Stimulated activated CD4-positive, alpha-beta T cell treated with anti-CD3 and anti-CD28 coated beads, Interleukin-12 subunit alpha, Interleukin-12 subunit beta, amount 100 ng/mL, for 4 hours (primary cell): ENCODE measurements around the gene LRRC3C.

Experiments
- DNase-seq: peaks from one replicate; pipeline ENCODE4 v3.0.0-alpha.2; 2020

The LRRC3C gene

GRCh38 chr17:39951924-39952679, 24.6 kb downstream of the LRRC3C start:
- DNase-seq, result no peak

DNA sequence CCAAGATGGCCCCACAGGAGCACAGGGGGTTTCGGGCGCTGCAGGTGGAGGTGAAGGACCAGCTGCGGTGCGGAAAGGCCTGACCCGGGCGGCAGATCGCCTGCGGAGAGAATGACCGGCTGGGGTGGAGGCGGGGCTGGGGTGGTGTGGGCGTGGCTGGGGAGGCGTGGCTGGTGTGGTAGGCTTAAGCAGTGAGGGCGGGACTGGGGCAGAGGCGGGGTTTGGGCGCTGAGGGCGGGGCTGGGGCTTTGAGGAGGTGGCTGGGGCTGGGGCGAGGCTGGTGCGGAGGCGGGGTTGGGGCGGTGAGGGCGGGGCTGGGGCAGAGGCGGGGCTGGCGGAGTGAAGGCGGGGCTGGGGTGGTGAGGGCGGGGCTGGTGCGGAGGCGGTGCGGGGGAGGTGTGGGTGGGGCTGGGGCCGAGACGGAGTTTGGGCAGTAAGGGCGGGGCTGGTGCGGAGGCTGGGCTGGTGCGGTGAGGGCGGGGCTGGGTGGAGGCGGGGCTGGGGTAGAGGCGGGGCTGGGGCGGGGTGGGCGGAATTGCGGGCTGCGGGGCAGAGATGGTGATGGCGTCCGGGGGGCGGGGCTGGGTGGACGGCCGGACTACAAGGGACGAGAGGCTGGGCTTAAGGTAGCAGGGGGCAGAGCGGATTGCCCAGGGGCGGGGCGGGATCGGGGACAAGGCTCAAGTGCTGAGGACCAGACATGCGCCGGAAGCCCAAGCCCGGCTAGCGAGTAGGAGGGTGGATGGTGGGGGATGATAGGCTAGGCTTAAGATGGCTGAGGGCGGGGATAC, 25.3 kb downstream of the LRRC3C start:
- peak; percentile 86 for DNase-seq

DNA sequence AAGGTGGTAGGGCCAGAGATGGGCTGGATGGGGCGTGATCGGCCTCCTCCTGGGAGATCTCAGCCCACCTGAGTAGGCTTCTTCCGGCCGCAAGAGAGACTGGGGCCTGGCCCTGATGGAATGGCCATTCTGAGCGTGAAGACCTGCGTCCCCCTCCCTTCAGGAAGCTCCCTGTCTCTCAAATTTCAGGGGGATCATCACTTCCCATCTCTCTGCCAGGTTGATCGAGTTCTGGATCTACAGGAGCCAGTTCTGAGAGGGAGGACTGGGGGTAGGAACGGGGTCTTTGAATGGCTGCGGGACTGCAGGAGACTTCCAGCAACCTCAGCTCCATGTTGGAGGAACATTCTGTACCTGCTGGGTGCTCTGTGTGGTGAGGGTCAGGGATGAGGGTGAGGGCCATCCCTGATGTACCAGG, 25.9 kb downstream of the LRRC3C start:
- no peak for DNase-seq

- DNase-seq, result no peak
Observed at GRCh38 chr17:39954876-39955275, 27.3 kb downstream of the LRRC3C start.

DNA sequence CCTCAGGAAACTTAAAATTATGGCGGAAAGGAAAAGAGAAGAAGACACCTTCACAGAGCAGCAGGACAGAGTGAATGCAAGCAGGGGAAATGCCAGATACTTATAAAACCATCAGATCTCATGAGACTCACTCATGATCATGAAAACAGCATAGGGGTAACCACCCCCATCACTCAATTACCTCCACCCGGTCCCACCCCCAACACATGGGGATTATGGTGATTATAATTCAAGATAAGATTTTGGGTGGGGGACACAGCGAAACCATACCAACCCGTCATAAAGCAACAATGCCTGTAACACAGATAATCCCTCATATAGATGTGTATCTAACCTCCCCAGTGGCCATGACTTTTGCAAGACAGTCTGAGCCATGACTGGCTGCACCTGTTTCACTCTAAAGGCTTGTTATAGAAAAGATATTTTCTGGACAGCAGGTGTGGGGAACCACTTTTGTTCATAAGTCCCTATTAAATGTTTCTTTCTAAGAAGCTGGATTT, 28.2 kb downstream of the LRRC3C start:
- no peak for DNase-seq

DNA sequence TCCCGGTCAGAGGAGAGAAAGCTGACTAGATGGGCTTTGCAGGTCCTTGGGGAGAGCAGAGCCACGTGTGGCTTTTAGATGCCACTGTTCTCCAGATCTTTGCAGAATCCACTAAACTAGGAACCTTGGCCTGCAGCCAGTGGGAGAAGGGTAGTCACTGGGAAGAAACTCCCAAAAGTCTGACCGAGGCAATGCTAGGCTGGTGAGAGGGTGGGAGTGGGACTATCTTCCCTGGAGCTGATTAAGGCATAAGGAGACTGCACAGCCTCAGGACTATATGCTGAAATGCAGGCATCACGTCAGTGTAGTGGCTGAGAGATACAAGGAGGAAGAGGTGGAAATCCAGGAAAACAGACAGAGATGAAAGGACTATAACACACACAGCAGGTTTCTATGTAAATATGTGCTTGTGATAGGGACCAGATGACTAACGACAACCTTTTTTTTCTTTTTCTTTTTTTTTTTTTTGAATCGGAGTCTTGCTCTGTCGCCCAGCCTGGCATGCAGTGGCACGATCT, 33.1 kb downstream of the LRRC3C start:
- no peak for DNase-seq

DNA sequence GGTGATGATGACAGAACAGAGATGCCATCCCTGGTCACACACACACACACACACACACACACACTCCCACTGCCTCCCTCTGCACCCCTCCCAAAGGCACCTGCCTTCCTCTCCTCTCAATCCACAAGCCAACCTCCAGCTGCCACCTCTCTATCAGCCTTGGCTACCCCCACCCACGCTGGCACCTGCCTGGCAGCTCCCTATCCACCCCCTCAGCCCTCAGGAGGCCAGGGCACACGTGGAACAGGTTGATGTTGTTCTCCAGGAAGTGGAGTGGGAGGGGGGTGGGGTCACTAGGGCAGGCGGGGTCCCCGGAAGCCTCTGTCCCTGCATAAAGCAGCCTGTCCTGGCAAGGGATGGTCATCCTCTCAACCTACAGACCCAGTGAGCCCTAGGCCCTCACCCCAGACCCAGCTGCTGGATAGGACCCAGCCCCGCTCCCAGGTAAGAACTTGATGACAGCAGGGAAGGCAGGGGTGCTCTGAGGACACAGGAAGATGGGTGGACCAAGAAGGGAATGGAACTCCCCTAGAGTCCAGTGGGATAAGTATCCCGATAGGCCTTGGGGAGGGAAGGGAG, 35.2 kb downstream of the LRRC3C start, which contains the start of gene GSDMA:
Gene GSDMA, plus strand, starts transcription at position 363 of the 579 bp plus-strand sequence. CDS start 2,684 bp downstream, outside the sequence.
- peak; percentile 15 for DNase-seq

GRCh38 chr17:39963829-39964228, 36.3 kb downstream of the LRRC3C start:
- DNase-seq, result no peak

GRCh38 chr17:39965017-39965699, 37.6 kb downstream of the LRRC3C start:
- no peak for DNase-seq

DNA sequence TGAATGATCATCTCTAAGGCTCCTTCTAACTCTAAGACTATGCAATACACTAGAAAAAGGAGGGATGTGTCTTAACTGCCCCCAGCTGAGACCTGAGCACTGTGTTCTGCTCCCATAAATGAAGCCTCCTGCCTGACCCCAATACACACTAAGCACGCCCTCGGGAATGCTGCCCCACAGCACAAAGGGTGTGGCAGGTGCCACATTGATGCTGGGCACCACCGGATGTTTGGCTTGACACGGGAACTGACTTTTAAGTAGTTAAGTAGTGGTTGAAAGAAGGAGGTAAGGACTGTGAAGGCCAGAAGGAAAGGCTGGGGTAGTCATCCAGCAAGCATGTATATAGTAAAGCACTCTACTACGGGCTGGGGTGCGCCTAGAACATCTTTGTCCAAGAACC, 39.2 kb downstream of the LRRC3C start:
- no peak for DNase-seq

DNA sequence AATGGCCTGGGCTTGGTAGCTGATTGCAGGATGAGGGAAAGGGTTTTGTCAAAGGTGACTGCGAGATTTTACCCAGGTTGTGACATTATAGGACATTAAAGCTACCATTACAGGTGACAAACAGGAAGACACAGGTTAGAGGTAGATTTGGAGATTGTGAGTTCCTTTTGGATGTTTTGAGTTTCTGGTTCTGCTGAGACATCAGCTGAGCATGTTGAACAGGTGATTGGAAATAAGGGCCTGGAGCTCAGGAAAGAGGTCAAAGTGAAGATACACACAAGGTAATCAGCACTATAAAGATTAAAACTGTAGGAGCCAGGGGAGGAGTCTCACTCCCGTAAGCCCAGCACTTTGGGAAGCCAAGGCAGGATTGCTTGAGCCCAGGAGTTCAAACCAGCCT, 41.2 kb downstream of the LRRC3C start:
- no peak for DNase-seq

GRCh38 chr17:39969375-39969774, 41.8 kb downstream of the LRRC3C start:
- no peak for DNase-seq

DNA sequence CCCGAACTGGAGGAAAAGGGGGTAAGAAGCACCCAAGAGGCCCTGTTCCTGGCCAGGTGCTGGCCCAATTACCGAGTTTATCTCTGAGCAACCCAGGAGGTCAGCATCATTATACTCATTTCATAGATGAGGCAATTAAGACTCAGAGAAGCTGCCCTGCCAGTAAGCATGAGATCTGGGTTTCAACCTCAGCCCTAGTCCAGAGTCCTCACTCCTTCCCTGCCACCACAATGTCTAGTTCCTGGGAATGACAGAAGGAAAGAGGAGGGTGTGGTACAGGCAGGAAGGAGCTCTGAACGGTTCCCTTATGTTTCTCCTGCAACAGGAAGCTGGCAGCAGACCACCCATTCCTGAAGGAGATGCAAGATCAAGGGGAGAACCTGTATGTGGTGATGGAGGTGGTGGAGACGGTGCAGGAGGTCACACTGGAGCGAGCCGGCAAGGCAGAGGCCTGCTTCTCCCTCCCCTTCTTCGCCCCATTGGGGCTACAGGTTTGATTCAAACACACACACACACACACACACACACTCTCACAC, 42.7 kb downstream of the LRRC3C start:
- DNase-seq, result no peak

GRCh38 chr17:39971076-39971603, 43.6 kb downstream of the LRRC3C start:
- DNase-seq, result no peak

DNA sequence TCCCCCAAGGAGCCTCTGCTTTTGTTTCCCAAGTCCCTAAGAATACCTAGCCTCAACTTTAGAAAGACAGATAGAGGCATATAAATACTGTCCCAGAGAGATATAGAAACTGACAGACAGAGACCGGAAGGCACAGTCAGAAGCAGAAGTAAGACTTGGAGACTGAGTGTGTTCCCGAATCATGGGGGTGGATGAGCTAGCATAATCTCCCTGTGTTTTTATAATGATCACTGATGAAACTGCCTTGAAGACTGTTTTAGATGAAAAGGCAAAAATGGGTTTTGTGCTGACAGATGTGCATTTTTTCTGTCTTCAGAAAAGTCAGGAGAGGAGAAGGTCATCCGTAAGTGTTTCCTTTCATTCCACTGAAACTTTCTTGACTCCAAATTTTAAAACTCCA, 44.7 kb downstream of the LRRC3C start:
- DNase-seq, result no peak

GRCh38 chr17:39973496-39973895, 46.0 kb downstream of the LRRC3C start:
- DNase-seq, result no peak

DNA sequence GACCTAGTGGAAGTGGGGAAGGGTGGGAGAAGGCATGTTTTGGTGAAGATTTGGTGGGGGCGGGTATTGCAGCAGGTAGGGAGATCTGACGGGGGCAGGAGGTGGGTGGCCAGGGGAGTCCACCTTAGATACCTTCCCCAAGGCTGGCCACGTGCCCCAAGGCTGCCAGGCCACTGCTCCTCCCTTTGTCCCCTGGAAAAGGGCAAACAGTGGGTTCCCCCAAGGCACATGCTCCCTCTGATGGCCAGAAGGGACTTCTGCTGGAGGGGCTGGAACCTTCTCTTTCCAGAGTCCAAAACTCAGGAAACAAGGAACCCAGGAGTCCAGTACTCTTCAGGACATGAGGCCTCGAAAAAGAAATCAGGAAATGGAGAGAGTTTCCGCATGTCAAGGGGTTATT, 46.9 kb downstream of the LRRC3C start:
- DNase-seq, result no peak

DNA sequence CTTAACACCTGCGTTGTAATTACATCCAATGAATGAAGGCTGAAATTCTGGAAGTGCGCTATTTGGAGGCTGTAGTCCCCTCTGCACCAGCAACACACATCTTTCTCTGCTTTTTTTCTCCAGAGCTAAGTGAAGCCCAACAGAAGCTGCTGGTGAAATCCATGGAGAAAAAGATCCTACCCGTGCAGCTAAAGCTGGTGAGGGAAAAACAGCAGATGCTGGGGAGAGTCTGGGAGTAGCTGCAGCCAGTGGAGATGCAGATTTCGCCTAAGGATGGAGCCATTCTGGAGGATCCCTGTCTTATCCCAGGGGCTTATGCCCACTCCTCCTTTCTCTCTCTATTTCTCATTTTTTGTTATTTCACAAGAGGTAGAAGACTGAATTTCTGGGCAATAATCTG, 48.3 kb downstream of the LRRC3C start:
- no peak for DNase-seq

DNA sequence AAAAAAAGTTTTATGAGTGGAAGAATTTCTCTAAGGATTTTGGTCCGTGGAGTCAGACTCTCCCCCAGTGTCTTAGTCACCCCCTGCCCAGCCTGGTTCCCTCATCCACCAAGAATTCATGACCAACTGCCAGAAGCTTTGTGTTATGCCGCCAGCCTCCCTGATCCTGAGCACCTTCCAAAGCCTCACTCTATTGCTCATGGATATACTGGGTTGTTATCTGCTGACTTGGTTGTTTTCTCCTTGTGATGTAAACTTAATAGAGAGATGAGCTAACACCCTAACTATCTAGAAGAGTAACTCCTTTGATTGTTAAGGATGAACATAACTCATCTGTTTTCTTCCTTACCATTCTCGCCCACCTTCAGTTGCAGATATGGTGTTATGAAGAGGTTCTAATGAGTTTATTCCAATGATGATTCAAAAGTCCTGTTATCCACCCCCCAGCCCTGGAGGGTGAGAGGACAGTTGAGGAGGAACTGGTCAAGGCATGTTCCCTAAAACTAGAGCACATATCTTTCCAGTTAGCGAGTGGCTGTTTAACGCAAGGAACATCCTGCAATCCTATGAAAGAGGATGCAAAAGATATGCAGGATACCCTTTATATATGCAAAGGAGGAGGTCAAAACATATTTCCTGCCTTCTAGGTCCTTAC, 51.6 kb downstream of the LRRC3C start:
- DNase-seq, result no peak

- no peak for DNase-seq
Observed at GRCh38 chr17:39979893-39980350, 52.4 kb downstream of the LRRC3C start.
